Measurements from ENCODE around the gene CNTF.
"Not testable (repeated sequence)": the region's sequence is repeated elsewhere in the genome, so short reads cannot be mapped to it uniquely, and the experiment has no call there.

The CNTF gene

GRCh38 chr11:58622344-58622743 lies at the start of gene CNTF:
TSS of gene CNTF (plus strand) at chr11:58622665. CDS start at chr11:58622753, 88 bp downstream.
- DNase-seq: no peak

GRCh38 chr11:58572906-58573305 lies 49.6 kb upstream of the CNTF start:
- DNase-seq: not testable (repeated sequence)

- DNase-seq: peak; percentile 48
Measured at GRCh38 chr11:58573451-58574104, 48.9 kb upstream of the CNTF start.

- peak; percentile 16 for DNase-seq
Measured at GRCh38 chr11:58574881-58575280, 47.6 kb upstream of the CNTF start.

- no peak for DNase-seq
Measured at GRCh38 chr11:58575377-58576020, 47.0 kb upstream of the CNTF start, which contains the start of gene LPXN. TSS of gene LPXN (minus strand) at chr11:58575856. CDS start at chr11:58575772, 84 bp downstream.

- peak; percentile 21 for DNase-seq
Measured at GRCh38 chr11:58576887-58577471, 45.5 kb upstream of the CNTF start.

- DNase-seq: no peak
Measured at GRCh38 chr11:58577555-58578135, 44.8 kb upstream of the CNTF start.

- DNase-seq: peak; percentile 99
Measured at GRCh38 chr11:58578136-58578634, 44.3 kb upstream of the CNTF start.

- peak; percentile 97 for DNase-seq
Measured at GRCh38 chr11:58578635-58579191, 43.8 kb upstream of the CNTF start, which contains the start of gene ZFP91. TSS of gene ZFP91 (plus strand) at chr11:58579063. CDS start at chr11:58579282, 219 bp downstream.

- peak; percentile 90 for DNase-seq
Measured at GRCh38 chr11:58579192-58580129, 43.0 kb upstream of the CNTF start.

- DNase-seq: no peak
Measured at GRCh38 chr11:58580311-58580710, 42.2 kb upstream of the CNTF start.

GRCh38 chr11:58582437-58582836 lies 40.0 kb upstream of the CNTF start:
- no peak for DNase-seq

GRCh38 chr11:58586998-58587397 lies 35.5 kb upstream of the CNTF start:
- no peak for DNase-seq

GRCh38 chr11:58591659-58592058 lies 30.8 kb upstream of the CNTF start:
- DNase-seq: no peak

- no peak for DNase-seq
Measured at GRCh38 chr11:58592760-58593472, 29.5 kb upstream of the CNTF start.

GRCh38 chr11:58594826-58595225 lies 27.6 kb upstream of the CNTF start:
- DNase-seq: no peak

GRCh38 chr11:58596621-58597020 lies 25.8 kb upstream of the CNTF start:
- no peak for DNase-seq

- no peak for DNase-seq
Measured at GRCh38 chr11:58597486-58598144, 24.9 kb upstream of the CNTF start.

- DNase-seq: no peak
Measured at GRCh38 chr11:58600510-58600909, 22.0 kb upstream of the CNTF start.

GRCh38 chr11:58606930-58607714 lies 15.3 kb upstream of the CNTF start:
- no peak for DNase-seq

Data from NCI-H446 treated with DMSO at 0.1 percent for 48 hours (cell line).